HEK293T (cell line): ENCODE measurements around the gene EFHC2.

Experiments
- FOXA1 ChIP-seq: fragments of 450-650 bp; IDR thresholded peaks from 2 replicates; pipeline ENCODE4 v1.6.1; 2016; ENCODE audit warnings: mild to moderate bottlenecking
- FOXK2 ChIP-seq: fragments of 450-650 bp; IDR thresholded peaks from 2 replicates; pipeline ENCODE4 v1.6.1; 2016; ENCODE audit warnings: mild to moderate bottlenecking
- FOXM1 ChIP-seq: fragments of 450-650 bp; IDR thresholded peaks from 2 replicates; pipeline ENCODE4 v1.6.1; 2017; ENCODE audit warnings: mild to moderate bottlenecking, borderline replicate concordance
- HDGF ChIP-seq: fragments of 450-650 bp; IDR thresholded peaks from 2 replicates; pipeline ENCODE4 v1.6.1; 2017; ENCODE audit warnings: antibody characterized with exemption, borderline replicate concordance
- PKNOX1 ChIP-seq: fragments of 450-650 bp; IDR thresholded peaks from 2 replicates; pipeline ENCODE4 v1.6.1; 2016
- SP1 ChIP-seq: fragments of 450-650 bp; IDR thresholded peaks from 2 replicates; pipeline ENCODE4 v1.6.1; 2017
- TARDBP ChIP-seq: fragments of 450-650 bp; IDR thresholded peaks from 2 replicates; pipeline ENCODE4 v1.6.1; 2016
- ZNF384 ChIP-seq: fragments of 450-650 bp; IDR thresholded peaks from 2 replicates; pipeline ENCODE4 v1.6.1; 2016

GRCh38 chrX:44260609-44261008 lies 82.9 kb downstream of the EFHC2 start:
- no peak for TF ChIP-seq FOXM1
- TF ChIP-seq ZNF384, result no peak
- TF ChIP-seq FOXK2, result no peak
- TF ChIP-seq PKNOX1, result no peak
- TF ChIP-seq FOXA1, result no peak
- no peak for TF ChIP-seq SP1
- TF ChIP-seq TARDBP, result no peak
- no peak for TF ChIP-seq HDGF
